ENCODE data around the gene BCL2L14.
"Not testable (repeated sequence)": the region's sequence is repeated elsewhere in the genome, so short reads cannot be mapped to it uniquely, and the experiment has no call there.

Gene BCL2L14

DNA sequence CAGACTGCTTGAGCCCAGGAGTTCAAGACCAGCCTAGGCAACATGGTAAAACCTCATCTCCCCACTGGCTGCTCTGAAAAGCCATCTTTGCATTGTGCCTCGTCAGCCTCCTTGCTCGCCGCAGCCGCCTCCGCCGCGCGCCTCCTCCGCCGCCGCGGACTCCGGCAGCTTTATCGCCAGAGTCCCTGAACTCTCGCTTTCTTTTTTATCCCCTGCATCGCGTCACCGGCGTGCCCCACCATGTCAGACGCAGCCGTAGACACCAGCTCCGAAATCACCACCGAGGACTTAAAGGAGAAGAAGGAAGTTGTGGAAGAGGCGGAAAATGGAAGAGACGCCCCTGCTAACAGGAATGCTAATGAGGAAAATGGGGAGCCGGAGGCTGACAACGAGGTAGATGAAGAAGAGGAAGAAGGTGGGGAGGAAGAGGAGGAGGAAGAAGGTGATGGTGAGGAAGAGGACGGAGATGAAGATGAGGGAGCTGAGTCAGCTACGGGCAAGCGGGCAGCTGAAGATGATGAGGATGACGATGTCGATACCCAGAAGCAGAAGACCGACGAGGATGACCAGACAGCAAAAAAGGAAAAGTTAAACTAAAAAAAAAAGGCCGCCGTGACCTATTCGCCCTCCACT lies 40.3 kb downstream of the BCL2L14 start:
- not testable (repeated sequence) for DNase-seq

GRCh38 chr12:12115514-12115913 lies 44.8 kb downstream of the BCL2L14 start:
- no peak for DNase-seq

- DNase-seq: no peak
Observed at GRCh38 chr12:12116677-12117076, 45.9 kb downstream of the BCL2L14 start.

DNA sequence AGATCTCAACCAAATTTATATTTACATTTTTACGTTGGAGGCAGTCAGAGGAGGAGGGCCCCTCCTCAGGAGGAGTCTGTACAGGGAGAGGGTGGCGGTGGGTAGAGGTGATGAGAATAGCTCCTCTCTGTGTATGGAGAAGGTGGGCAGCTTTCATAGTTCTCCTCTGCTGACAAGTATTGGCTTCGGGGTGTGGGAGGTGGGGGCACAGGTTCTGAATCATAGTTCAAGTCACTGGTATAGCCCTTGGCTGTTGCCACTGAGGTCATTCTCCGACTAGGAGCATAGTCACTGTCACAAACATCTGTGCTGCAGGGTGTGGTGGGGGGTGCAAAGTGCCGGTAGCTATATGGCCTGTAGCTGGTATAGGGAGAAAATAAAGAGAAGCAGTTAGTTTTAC lies 50.3 kb downstream of the BCL2L14 start:
- DNase-seq: no peak

DNA sequence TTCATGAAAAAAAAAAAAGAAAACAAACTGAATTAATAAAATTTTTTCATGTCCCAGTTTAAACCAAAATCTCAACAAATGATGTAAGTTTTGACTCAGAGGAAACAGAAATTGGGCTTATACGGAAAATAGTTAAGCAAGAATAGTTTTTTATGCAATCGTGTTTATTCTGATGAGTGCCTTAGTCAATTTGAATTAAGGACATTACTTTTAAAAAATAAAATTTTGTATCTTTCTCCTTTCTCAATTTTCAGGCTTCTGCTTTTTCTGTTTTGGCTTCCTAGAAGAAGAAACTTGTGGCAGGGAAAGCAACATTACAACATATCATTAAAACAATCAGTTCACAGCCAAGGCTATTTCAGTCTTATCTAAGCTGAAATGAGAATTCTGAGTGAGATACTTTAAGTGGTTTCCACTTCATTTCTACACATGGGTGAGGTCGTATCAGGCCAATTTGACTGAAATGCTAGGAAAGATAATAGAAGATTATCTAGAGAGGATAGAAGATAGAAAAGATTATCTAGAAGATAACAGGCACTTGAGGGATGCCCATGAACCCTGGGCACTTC lies 52.4 kb downstream of the BCL2L14 start:
- DNase-seq: no peak

GRCh38 chr12:12126551-12126950 lies 55.8 kb downstream of the BCL2L14 start:
- no peak for DNase-seq

DNA sequence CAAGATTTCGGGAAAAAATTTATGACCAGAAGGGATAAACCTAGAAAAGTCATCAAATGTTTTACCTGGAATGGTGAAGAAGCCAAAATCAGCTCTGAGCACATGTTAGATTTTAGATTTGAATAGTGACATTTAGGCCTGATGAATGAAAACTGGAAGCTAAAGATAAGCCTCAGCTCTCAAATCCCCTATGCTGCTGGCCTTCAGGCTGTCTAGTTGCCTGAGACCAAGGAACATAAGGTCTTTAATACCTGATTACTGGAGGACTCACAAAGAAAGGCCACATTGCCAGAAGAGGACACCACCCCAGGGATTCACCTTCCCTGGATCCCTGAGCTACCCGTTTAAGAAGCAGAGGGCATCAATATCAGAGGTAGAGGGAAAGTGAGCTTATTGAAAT lies 56.6 kb downstream of the BCL2L14 start:
- DNase-seq: no peak

GRCh38 chr12:12128670-12129069 lies 57.9 kb downstream of the BCL2L14 start:
- DNase-seq: no peak

DNA sequence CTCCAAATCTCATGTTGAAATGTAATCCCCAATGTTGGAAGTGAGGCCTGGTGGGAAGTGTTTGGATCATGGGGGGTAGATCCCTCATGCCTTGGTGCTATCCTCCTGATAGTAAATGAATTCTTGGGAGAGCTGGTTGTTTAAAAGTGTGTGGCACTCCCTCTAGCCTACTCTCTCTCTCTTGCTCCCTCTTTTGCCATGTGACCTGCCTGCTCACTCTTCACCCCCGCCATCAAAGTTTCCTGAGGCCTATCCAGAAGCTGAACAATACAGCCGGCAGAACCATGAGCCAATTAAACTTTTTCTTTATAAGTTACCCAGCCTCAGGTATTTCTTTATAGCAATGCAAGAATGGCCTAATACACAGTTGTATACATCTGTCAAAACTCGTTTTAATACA lies 62.5 kb downstream of the BCL2L14 start:
- no peak for DNase-seq

DNA sequence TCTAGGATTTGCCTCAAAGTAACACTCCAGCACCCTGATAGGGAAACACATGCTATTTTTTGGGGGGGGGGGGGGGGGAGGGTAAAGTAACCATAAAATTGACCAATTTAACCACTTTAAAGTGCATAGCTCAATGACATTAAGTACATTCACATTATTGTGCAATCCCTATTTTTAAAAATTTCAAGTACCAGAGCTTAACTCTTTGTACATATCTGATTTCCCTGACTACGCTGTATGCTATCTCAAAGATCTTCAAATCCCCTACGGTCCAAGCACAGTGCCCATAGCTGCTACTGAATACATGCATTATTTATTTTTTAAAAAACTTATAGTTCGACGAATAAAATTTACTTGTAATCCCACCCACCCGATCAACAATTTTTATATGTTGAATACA lies 63.0 kb downstream of the BCL2L14 start:
- DNase-seq: no peak

DNA sequence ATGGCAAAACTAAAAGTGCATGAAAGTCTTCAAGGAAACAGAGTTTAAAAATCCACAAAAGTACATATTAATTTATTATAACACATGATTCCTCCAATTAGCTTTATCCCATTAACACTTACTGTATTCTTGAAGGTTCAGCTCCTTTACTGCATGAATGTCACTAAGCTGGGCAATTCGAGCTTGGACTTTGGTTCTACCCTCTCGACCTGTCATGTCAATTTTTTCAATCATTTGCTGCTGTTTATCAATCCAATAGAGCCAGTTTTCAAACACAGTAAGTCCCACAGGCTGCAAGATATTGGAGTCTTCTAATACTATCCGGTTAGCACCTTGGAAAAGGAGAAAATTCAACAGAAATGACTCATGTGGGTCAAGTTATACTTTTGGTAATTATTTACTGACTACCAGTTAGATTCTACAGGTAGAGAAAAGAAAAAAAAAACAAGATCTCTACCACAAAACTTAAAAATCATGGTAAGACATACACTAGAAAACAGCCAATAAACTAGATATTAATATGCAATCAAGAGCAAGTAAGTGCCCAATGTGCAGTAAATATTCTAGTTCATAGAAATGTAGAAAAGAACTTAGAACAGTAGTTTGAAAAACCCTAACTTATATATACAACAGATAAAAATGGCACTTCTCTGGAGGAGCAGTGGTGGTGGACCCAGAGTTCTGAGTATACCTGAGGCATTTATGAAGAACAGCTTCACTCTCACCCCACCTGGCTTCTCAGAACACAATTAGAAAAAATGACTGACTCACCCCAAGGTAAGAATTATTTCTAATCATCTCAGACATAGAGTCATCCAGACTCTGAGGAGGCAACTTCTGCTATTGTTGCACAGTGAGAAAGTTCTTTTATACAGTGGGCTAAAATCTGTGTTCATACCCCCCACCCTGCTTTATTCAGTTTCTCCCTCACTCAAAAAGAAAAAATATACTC lies 67.7 kb downstream of the BCL2L14 start:
- no peak for DNase-seq

DNA sequence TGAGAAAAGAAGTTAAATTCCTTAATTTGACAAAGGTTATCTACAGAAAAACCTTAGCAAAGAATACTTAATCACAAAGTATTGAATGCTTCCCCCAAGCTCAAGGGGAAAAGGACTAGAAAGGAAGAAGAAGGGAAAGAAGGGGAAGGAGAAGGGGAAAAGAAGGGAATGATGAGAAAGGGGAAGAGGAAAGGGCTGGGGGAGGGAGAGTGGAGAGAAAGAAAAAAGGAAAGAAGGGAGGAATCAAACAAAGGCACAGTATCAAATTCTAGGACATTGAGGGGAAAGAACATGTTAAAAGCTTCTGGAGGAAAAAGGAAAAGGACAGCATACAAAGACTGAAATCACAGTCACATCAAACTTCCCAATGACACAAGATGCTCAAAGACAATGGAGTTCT lies 70.3 kb downstream of the BCL2L14 start:
- DNase-seq: no peak

DNA sequence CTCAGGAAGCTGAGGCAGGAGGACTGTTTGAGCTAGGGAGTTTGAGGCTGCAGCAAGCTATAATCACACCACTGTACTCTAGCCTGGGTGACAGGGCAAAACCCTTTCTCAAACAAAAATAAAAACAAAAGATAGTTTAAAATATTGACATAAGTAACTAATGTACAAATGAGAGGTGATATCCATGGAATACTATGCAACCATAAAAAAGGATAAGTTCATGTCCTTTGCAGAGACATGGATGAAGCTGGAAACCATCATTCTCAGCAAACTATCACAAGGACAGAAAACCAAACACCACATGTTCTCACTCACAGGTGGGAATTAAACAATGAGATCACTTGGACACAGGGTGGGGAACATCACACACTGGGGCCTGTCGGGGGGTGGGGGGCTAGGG lies 73.8 kb downstream of the BCL2L14 start:
- not testable (repeated sequence) for DNase-seq

DNA sequence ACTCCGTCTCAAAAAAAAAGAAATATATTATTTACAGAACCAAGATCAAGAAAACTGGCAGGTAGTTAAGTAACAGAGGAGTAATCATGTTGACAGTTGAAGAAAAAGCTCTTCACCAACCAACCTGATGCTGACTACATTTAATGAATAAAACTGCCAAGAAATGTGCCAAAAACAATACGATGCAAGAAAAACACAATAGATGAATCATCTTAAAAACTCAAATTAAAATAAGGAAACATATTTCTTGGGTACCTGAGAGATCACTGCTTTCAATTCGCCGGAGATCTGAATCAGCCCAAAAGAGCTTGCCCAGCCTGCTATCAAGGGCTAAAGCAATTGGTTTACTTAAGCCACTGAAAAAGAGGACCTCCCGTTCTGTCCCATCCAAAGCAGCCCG lies 76.4 kb downstream of the BCL2L14 start:
- DNase-seq: no peak
